B cell (primary cell): Measurements from ENCODE around the gene HEXB. TPM values are rescaled to one million over a fixed set of nuclear protein-coding genes. Genes with fewer than 3 reads are reported as not detected.
A peak's percentile ranks its signal among the peaks of the same experiment; 100 is the strongest.

Experiments used
- ATAC-seq: fragments of 200-7000 bp; cut with Tn5 transposase; one replicate; pipeline ENCODE4 v1.10.0; 2021; ENCODE audit warnings: low read depth, mild to moderate bottlenecking, moderate number of reproducible peaks, moderate library complexity
- CTCF ChIA-PET: fragments of 350-600 bp; sonication (Branson Sonifier 250); formaldehyde crosslinking; loops from one replicate; lab custom pipeline; 2021; ENCODE audit warnings: antibody characterized with exemption, inconsistent platforms; lab: Charles Lee
- POLR2A ChIA-PET: fragments of 350-600 bp; sonication (Branson Sonifier 250); formaldehyde crosslinking; loops from one replicate; lab custom pipeline; 2021; ENCODE audit warnings: antibody characterized with exemption; lab: Charles Lee
- DNase-seq: peaks from one replicate; pipeline ENCODE4 v3.0.0; 2013
- H2AFZ ChIP-seq: 2 replicates; pipeline ENCODE4 v1.6.1; 2012; ENCODE audit warnings: mild to moderate bottlenecking, low read depth, low read length; ENCODE audit not compliant: insufficient read depth, poor library complexity, severe bottlenecking
- H3K27ac ChIP-seq, 2 donors: 1 replicate in 1 of 2; 2 replicates in 1 of 2; pipeline ENCODE4 v1.5.1; 2012 to 2013; ENCODE audit warnings: low read length in 2 of 2, mild to moderate bottlenecking in 2 of 2, moderate library complexity in 1 of 2
- H3K27me3 ChIP-seq, 4 experiments: fragments of 200-600 bp in 1 of 4; sonication (generic) in 1 of 4; replicated peaks in 1 of 4; 1 replicate in 2 of 4; 2 replicates in 2 of 4; pipeline versions ENCODE4 v1.6.1 to v1.7.0; 2013 to 2016; ENCODE audit warnings: low read length in 3 of 4, mild to moderate bottlenecking in 2 of 4, mixed read lengths in 1 of 4, moderate library complexity in 1 of 4; ENCODE audit not compliant: insufficient read depth in 4 of 4, control insufficient read depth in 3 of 4; ENCODE audit errors: control extremely low read depth in 1 of 4
- H3K36me3 ChIP-seq, 2 experiments: replicated peaks in 1 of 2; 1 replicate in 1 of 2; 2 replicates in 1 of 2; pipeline versions ENCODE4 v1.6.1 to v1.7.1; 2013; ENCODE audit warnings: low read length in 1 of 2; ENCODE audit not compliant: insufficient read depth in 2 of 2, control insufficient read depth in 1 of 2; ENCODE audit errors: control extremely low read depth in 1 of 2, extremely low read depth in 1 of 2
- H3K4me1 ChIP-seq, 2 donors: fragments of 200-600 bp in 1 of 2; sonication (generic) in 1 of 2; 1 replicate in 1 of 2; 2 replicates in 1 of 2; pipeline versions ENCODE4 v1.5.1 to v1.6.1; 2013 to 2017; ENCODE audit warnings: low read length in 2 of 2; ENCODE audit not compliant: control insufficient read depth in 2 of 2, insufficient read depth in 2 of 2
- H3K4me2 ChIP-seq: replicated peaks from 2 replicates; pipeline ENCODE3; 2012; ENCODE audit warnings: mild to moderate bottlenecking, low read depth, low read length; ENCODE audit not compliant: poor library complexity, severe bottlenecking
- H3K4me3 ChIP-seq, 5 experiments: fragments of 200-600 bp in 1 of 5; sonication (generic) in 1 of 5; 1 replicate in 3 of 5; 2 replicates in 2 of 5; pipeline versions ENCODE4 v1.5.1 to v1.7.0; 2011 to 2016; ENCODE audit warnings: low read length in 4 of 5, mild to moderate bottlenecking in 4 of 5, low read depth in 2 of 5, control low read depth in 1 of 5, moderate library complexity in 1 of 5; ENCODE audit not compliant: insufficient read depth in 1 of 5; ENCODE audit errors: control extremely low read depth in 1 of 5, extremely low read depth in 1 of 5
- H3K79me2 ChIP-seq: fragments of 200-600 bp; sonication (generic); one replicate; pipeline ENCODE4 v1.6.0; 2016; ENCODE audit warnings: low read length; ENCODE audit not compliant: control insufficient read depth, insufficient read depth
- H3K9ac ChIP-seq: fragments of 200-600 bp; sonication (generic); 2 replicates; pipeline ENCODE4 v1.6.1; 2017; ENCODE audit warnings: mild to moderate bottlenecking, low read length, moderate library complexity
- H3K9me3 ChIP-seq, 3 donors: one replicate each; pipeline versions ENCODE4 v1.6.1 to v1.7.1; 2013; ENCODE audit warnings: low read length in 2 of 3; ENCODE audit not compliant: control insufficient read depth in 2 of 3, insufficient read depth in 1 of 3; ENCODE audit errors: control extremely low read depth in 1 of 3
- H4K20me1 ChIP-seq: 2 replicates; pipeline ENCODE4 v1.6.0; 2012; ENCODE audit warnings: mild to moderate bottlenecking, low read length; ENCODE audit not compliant: insufficient read depth, control insufficient read depth, poor library complexity, severe bottlenecking
- H3K27ac Mint-ChIP-seq: one replicate; pipeline ENCODE4 v1.8.0; 2021; ENCODE audit warnings: mixed read lengths
- H3K27me3 Mint-ChIP-seq: one replicate; pipeline ENCODE4 v1.8.0; 2021; ENCODE audit warnings: mixed read lengths
- H3K4me1 Mint-ChIP-seq: one replicate; pipeline ENCODE4 v1.8.0; 2021; ENCODE audit warnings: mixed read lengths
- H3K4me3 Mint-ChIP-seq: one replicate; pipeline ENCODE4 v1.8.0; 2021; ENCODE audit warnings: mixed read lengths
- H3K9me3 Mint-ChIP-seq: one replicate; pipeline ENCODE4 v1.8.0; 2022; ENCODE audit warnings: mixed read lengths; ENCODE audit not compliant: insufficient read depth
- EZH2 ChIP-seq: IDR thresholded peaks from 2 replicates; pipeline ENCODE4 v1.6.1; 2012; ENCODE audit warnings: borderline replicate concordance, low read depth, mild to moderate bottlenecking, moderate library complexity, low read length; ENCODE audit not compliant: insufficient read depth, poor library complexity, severe bottlenecking
- WGBS: methylation state at CpG from one replicate; pipeline ENCODE4 v1.1.5; 2013; ENCODE audit warnings: missing lambda C conversion rate; ENCODE audit not compliant: insufficient coverage; 5-methylcytosine and 5-hydroxymethylcytosine counted together
- intact Hi-C: fragments of 100-400 bp; cut with micrococcal nuclease; formaldehyde crosslinking; loops from one replicate; pipeline ENCODE4 v1.10.0; 2022
- polyA plus RNA-seq: library from polyadenylated mRNA; depleted of rRNA; stranded (reverse); fragments of >200 nt; gene quantifications from 2 replicates; pipeline ENCODE4 v1.2.3, GENCODE V29; 2012
- total RNA-seq, 2 donors: library from RNA; stranded (reverse); fragments of 120-200 nt in 1 of 2; gene quantifications; 1 replicate in 1 of 2; 2 replicates in 1 of 2; pipeline versions ENCODE4 v1.2.3 to v1.2.4, GENCODE V29; 2013 to 2022
- TF ChIP-seq, protein P1 (sequence below): fragments of 200-600 bp; IDR thresholded peaks from one replicate; pipeline ENCODE4 v1.8.0; 2022; ENCODE audit warnings: antibody characterized with exemption, mild to moderate bottlenecking

The HEXB gene
- total and polyA plus RNA-seq, 2 donors (not counting 1 experiment from before 2014, with no cell fraction given): 23.6 to 47.1 TPM

- H2AFZ ChIP-seq: peak within 1 kb of the TSS; percentile 87
- peak within 1 kb of the TSS; percentile 87 for H3K4me3 Mint-ChIP-seq
These were observed 44.5 kb upstream of the HEXB start, which contains the start of gene ENC1 for GRCh38 chr5:74640450-74640953. Gene ENC1, minus strand, starts transcription at chr5:74640728. Its CDS starts 4,243 bp downstream, at chr5:74636485.

More at GRCh38 chr5:74640450-74640953, 44.5 kb upstream of the HEXB start, which contains the start of gene ENC1:
- H3K27me3 Mint-ChIP-seq: no peaks in the 10 kb centered on the region
- no peaks in the 10 kb centered on the region for H3K9me3 Mint-ChIP-seq
- Histone ChIP-seq H3K4me1 (peaks cover 20 to 32% of the 10 kb centered on the region in 2 donors), H3K79me2 (peaks cover 41% of the 10 kb centered on the region), H3K4me3 (peak within 1 kb of the TSS; percentile 74 to 88 (median 82)), H4K20me1 (peaks cover 3% of the 10 kb centered on the region), H3K27me3 (no peaks in the 10 kb centered on the region), H3K9ac (peak within 1 kb of the TSS; percentile 85), H3K9me3 (no peaks in the 10 kb centered on the region), H3K36me3 (peaks cover 2 to 3% of the 10 kb centered on the region in 2 experiments), H3K4me2 (peak within 1 kb of the TSS; percentile 95), H3K27ac (peak within 1 kb of the TSS; percentile 40 to 69)
- CTCF ChIA-PET: interaction anchor here (0.6 to 8.4 kb wide), 15 partner anchors 9 to 737 kb away, joined by 3 to 86 read pairs (median 4); partner anchors contain the start of genes GFM2 and NSA2
- POLR2A ChIA-PET: interaction anchor here (1.4 to 1.6 kb wide), 2 partner anchors 10 to 13 kb away, joined by 4 to 9 read pairs; no protein-coding TSS in a partner anchor
- H3K27ac Mint-ChIP-seq: peak within 1 kb of the TSS; percentile 64
- peaks cover 21% of the 10 kb centered on the region for H3K4me1 Mint-ChIP-seq
- ATAC-seq (peak; percentile 76), DNase-seq (peak; percentile 88)
- WGBS: under 1% methylated on average over 59 of the region's 59 CpGs
- no peak for TF ChIP-seq EZH2
- TF ChIP-seq, protein P1, sequence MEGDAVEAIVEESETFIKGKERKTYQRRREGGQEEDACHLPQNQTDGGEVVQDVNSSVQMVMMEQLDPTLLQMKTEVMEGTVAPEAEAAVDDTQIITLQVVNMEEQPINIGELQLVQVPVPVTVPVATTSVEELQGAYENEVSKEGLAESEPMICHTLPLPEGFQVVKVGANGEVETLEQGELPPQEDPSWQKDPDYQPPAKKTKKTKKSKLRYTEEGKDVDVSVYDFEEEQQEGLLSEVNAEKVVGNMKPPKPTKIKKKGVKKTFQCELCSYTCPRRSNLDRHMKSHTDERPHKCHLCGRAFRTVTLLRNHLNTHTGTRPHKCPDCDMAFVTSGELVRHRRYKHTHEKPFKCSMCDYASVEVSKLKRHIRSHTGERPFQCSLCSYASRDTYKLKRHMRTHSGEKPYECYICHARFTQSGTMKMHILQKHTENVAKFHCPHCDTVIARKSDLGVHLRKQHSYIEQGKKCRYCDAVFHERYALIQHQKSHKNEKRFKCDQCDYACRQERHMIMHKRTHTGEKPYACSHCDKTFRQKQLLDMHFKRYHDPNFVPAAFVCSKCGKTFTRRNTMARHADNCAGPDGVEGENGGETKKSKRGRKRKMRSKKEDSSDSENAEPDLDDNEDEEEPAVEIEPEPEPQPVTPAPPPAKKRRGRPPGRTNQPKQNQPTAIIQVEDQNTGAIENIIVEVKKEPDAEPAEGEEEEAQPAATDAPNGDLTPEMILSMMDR: peak; percentile 47
- intact Hi-C loops: loop anchor here (1.0 to 10.0 kb wide), 8 partner anchors 9 to 1823 kb away; partner anchors contain the start of genes ANKRA2, GFM2, HEXB and NSA2
